ENCODE results near the gene PRR23B. TPM values are rescaled to one million over a fixed set of nuclear protein-coding genes. Genes with fewer than 3 reads are reported as not detected.

PRR23B gene
- polyA plus RNA-seq, 1 donor (not counting 4 experiments of a cell fraction or from before 2014, with no cell fraction given), result not detected

DNA sequence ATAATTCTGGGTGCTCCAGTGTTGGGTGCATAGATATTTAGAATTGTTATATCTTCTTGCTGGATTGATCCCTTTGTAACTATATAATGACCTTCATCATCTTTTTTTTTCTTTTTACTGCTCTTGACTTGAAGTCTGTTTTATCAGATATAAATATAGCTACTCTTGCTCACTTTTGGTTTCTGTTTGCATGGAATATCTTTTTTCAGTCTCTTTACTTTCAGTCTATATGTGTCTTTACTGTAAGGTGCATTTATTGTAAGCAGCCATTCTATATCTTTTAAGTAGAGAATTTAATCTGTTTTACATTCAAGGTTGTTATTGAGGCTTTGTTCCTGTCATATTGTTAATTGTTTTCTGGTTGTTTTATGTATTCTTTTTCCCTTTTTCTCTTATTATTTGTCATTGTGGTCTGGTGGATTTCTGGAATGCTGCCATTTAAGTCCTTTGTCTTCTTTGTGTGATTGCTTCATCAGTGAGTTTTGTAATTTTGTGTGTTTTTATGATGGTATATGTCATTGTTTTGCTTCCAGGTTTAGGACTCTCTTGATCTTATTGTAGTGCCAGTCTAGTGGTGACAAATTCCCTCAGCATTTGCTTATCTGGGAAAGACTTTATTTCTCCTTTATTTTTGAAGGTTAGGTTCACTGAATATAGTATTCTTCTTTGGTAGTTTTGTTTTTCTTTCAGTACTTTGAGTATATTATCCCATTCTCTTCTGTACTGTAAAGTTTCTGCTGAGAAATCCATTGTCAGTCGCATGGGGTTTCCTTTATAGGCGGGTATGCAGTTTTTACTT, 32.3 kb upstream of the PRR23B start:
- H3K9ac ChIP-seq (ENCODE audit: control insufficient read depth, extremely low read depth, insufficient read depth, low read length), result no peak overlapping the region

GRCh38 chr3:139044366-139045210, 23.9 kb upstream of the PRR23B start, which contains the start of gene PRR23C:
Gene PRR23C (minus strand): TSS chr3:139044892. CDS start chr3:139044620, 272 bp downstream.
- H2AFZ ChIP-seq (ENCODE audit: control insufficient read depth, low read length), result no peak within 1 kb of the TSS
- no peak for FAIRE-seq
- no peaks in the 10 kb centered on the region for H3K27me3 ChIP-seq (ENCODE audit: control insufficient read depth, extremely low read depth, insufficient read depth, low read length)
- H3K36me3 ChIP-seq (ENCODE audit: control insufficient read depth in 2 of 2, extremely low read depth in 1 of 2, insufficient read depth in 2 of 2, low read length in 2 of 2), result no peaks in the 10 kb centered on the region
- dilution Hi-C loops (cut with MboI; ENCODE audit: extremely low pct_ligation_motif_present, low sequenced_read_pairs), result no loop called here
- H4K20me1 ChIP-seq (ENCODE audit: control insufficient read depth, extremely low read depth, insufficient read depth, low read length), result no peaks in the 10 kb centered on the region
- no peaks in the 10 kb centered on the region for H3K9me1 ChIP-seq (ENCODE audit: control insufficient read depth, extremely low read depth, insufficient read depth, low read length)
- TF ChIP-seq CTCF (optimal IDR thresholded peaks at IDR 0.05 in 1 of 3, IDR thresholded peaks at IDR 0.05 in 1 of 3, conservative IDR thresholded peaks at IDR 0.05 in 1 of 3; ENCODE audit: extremely low read depth in 1 of 3, insufficient read depth in 2 of 3, low read length in 3 of 3) (peak in 1 of 3 experiments; percentile 1), EZH2 (IDR thresholded peaks at IDR 0.05; ENCODE audit: low read length) (no peak)
- no peaks in the 10 kb centered on the region for H3K9me3 ChIP-seq (ENCODE audit: control insufficient read depth, low read depth, low read length)
- H3K4me2 ChIP-seq (ENCODE audit: control insufficient read depth, extremely low read depth, insufficient read depth, low read depth, low read length), result no peak within 1 kb of the TSS
- H3K27ac ChIP-seq (ENCODE audit: control insufficient read depth, insufficient read depth, low read length), result no peak within 1 kb of the TSS
- H3K9ac ChIP-seq (ENCODE audit: control insufficient read depth, extremely low read depth, insufficient read depth, low read length), result no peak within 1 kb of the TSS
- DNase-seq (ENCODE audit: low read depth, low spot score), result no peak
- no peaks in the 10 kb centered on the region for H3K79me2 ChIP-seq (ENCODE audit: control insufficient read depth, insufficient read depth, low read length)
- no peak within 1 kb of the TSS for H3K4me3 ChIP-seq (ENCODE audit: control insufficient read depth in 2 of 3, extremely low read depth in 1 of 3, insufficient read depth in 2 of 3, low read depth in 1 of 3, low read length in 3 of 3)
- H3K4me1 ChIP-seq (ENCODE audit: control insufficient read depth, extremely low read depth, insufficient read depth, low read length), result no peaks in the 10 kb centered on the region

More for the DNA sequence above, 32.3 kb upstream of the PRR23B start:
- FAIRE-seq (no peak), DNase-seq (ENCODE audit: low read depth, low spot score) (no peak)
- H3K4me2 ChIP-seq (ENCODE audit: control insufficient read depth, extremely low read depth, insufficient read depth, low read depth, low read length), result no peak overlapping the region
- no peaks in the 10 kb centered on the region for H3K9me1 ChIP-seq (ENCODE audit: control insufficient read depth, extremely low read depth, insufficient read depth, low read length)
- H3K4me3 ChIP-seq (ENCODE audit: control insufficient read depth in 2 of 3, extremely low read depth in 1 of 3, insufficient read depth in 2 of 3, low read depth in 1 of 3, low read length in 3 of 3), result no peak overlapping the region
- dilution Hi-C loops (cut with MboI; ENCODE audit: extremely low pct_ligation_motif_present, low sequenced_read_pairs), result no loop called here
- no peaks in the 10 kb centered on the region for H4K20me1 ChIP-seq (ENCODE audit: control insufficient read depth, extremely low read depth, insufficient read depth, low read length)
- H3K36me3 ChIP-seq (ENCODE audit: control insufficient read depth in 2 of 2, extremely low read depth in 1 of 2, insufficient read depth in 2 of 2, low read length in 2 of 2), result no peaks in the 10 kb centered on the region
- H3K27me3 ChIP-seq (ENCODE audit: control insufficient read depth, extremely low read depth, insufficient read depth, low read length), result no peaks in the 10 kb centered on the region
- no peaks in the 10 kb centered on the region for H3K4me1 ChIP-seq (ENCODE audit: control insufficient read depth, extremely low read depth, insufficient read depth, low read length)
- no peak overlapping the region for H3K27ac ChIP-seq (ENCODE audit: control insufficient read depth, insufficient read depth, low read length)
- no peak overlapping the region for H2AFZ ChIP-seq (ENCODE audit: control insufficient read depth, low read length)
- H3K79me2 ChIP-seq (ENCODE audit: control insufficient read depth, insufficient read depth, low read length), result no peaks in the 10 kb centered on the region
- TF ChIP-seq EZH2 (IDR thresholded peaks at IDR 0.05; ENCODE audit: low read length) (no peak), CTCF (optimal IDR thresholded peaks at IDR 0.05 in 1 of 3, IDR thresholded peaks at IDR 0.05 in 1 of 3, conservative IDR thresholded peaks at IDR 0.05 in 1 of 3; ENCODE audit: extremely low read depth in 1 of 3, insufficient read depth in 2 of 3, low read length in 3 of 3) (no peak)
- no peaks in the 10 kb centered on the region for H3K9me3 ChIP-seq (ENCODE audit: control insufficient read depth, low read depth, low read length)
